Sigmoid colon (tissue), 7 donors: ENCODE results near the gene CSTB. TPM values are rescaled to one million over a fixed set of nuclear protein-coding genes. Genes with fewer than 3 reads are reported as not detected.

ENCODE experiments used
- DNase-seq: peaks from one replicate; pipeline ENCODE4 v3.0.0-alpha.2; 2019
- H3K27ac ChIP-seq, 4 donors: fragments of 200-600 bp; sonication (generic); one replicate each; pipeline ENCODE4 v1.5.1; 2016 to 2019; ENCODE audit warnings: mild to moderate bottlenecking in 1 of 4
- H3K27me3 ChIP-seq, 3 donors: fragments of 200-600 bp; sonication (generic); one replicate each; pipeline ENCODE4 v1.5.1; 2019; ENCODE audit warnings: mild to moderate bottlenecking in 1 of 3
- H3K36me3 ChIP-seq, 4 donors: fragments of 200-600 bp; sonication (generic); one replicate each; pipeline ENCODE4 v1.5.1; 2016 to 2019
- H3K4me1 ChIP-seq, 4 donors: fragments of 200-600 bp; sonication (generic); one replicate each; pipeline ENCODE4 v1.5.1; 2017 to 2019
- H3K4me3 ChIP-seq, 4 donors: fragments of 200-600 bp; sonication (generic); one replicate each; pipeline ENCODE4 v1.5.1; 2017 to 2019; ENCODE audit warnings: mild to moderate bottlenecking in 2 of 4, moderate library complexity in 1 of 4
- H3K9me3 ChIP-seq, 4 donors: fragments of 200-600 bp in 3 of 4; sonication (generic) in 3 of 4; one replicate each; pipeline versions ENCODE4 v1.5.1 to v1.6.1; 2013 to 2019
- EP300 ChIP-seq, 4 donors: sonication (generic); formaldehyde crosslinking; IDR thresholded peaks; one replicate each; pipeline ENCODE4 v1.6.1; 2017; ENCODE audit warnings: antibody characterized with exemption in 4 of 4
- POLR2A ChIP-seq, 2 donors: fragments of 450-650 bp; IDR thresholded peaks; one replicate each; pipeline ENCODE4 v1.6.1; 2016; ENCODE audit warnings: antibody characterized with exemption in 2 of 2, mild to moderate bottlenecking in 2 of 2, moderate library complexity in 2 of 2
- POLR2AphosphoS5 ChIP-seq, 4 donors: sonication (generic); formaldehyde crosslinking; IDR thresholded peaks; one replicate each; pipeline ENCODE4 v1.6.1; 2017; ENCODE audit warnings: antibody characterized with exemption in 4 of 4
- WGBS, 2 donors: extraction: QIAGEN DNeasy Blood & Tissue Kit; methylation state at CpG; one replicate each; pipeline ENCODE4 v1.1.7; 2013; 5-methylcytosine and 5-hydroxymethylcytosine counted together
- intact Hi-C: fragments of 100-400 bp; cut with DNase I; formaldehyde crosslinking; loops from one replicate; pipeline ENCODE4 v1.15.1; 2023
- polyA plus RNA-seq, 3 donors: library from polyadenylated mRNA; stranded (reverse); fragments of 200-250 nt; gene quantifications; one replicate each; pipeline ENCODE4 v1.2.3, GENCODE V29; 2013
- total RNA-seq, 4 donors: library from RNA; depleted of rRNA; stranded (reverse); fragments of >200 nt; gene quantifications; one replicate each; pipeline ENCODE4 v1.1.0, GENCODE V29; 2016
- TF ChIP-seq, protein P1 (sequence below), 4 experiments: fragments of 450-650 bp in 3 of 4; fragments of 200-600 bp in 1 of 4; IDR thresholded peaks; one replicate each; pipeline ENCODE4 v1.5.1; 2016 to 2019; ENCODE audit warnings: antibody characterized with exemption in 4 of 4, mild to moderate bottlenecking in 3 of 4, moderate library complexity in 2 of 4
- donor health status: healthy with polysubstance abuse.
- donor health status: Bipolar disorder and iron deficiency.
- donor health status: healthy.

CSTB gene
- total and polyA plus RNA-seq, 7 donors = 7.1 to 167 (median 9.7) TPM

DNA sequence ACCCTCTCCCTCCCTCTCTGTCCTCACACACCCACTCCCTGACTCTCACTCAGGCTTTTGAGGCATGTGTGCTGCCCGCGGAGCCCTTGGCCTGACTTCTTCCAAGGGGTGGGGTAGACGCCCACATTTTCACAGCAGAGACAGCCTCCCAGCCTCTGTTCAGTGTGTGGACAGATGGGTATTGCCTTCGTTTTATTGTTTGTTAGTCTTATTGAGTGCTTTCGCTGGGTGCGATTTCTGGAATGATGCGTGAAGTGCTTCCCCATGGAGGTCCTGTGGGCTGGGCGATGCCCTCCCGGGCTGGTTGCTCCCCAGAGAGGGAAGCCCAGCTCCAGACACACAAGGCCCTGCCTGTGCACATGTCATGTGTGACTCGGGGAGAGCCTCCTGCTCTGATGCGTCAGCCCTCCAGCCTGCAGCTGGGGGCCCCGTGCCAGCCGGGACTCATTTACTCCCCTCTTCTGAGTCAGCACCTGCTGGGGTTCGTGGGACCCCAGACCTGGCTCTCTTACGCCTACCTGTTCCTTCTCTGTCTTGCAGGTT lies 42.5 kb downstream of the CSTB start:
- WGBS, 2 donors = 13 to 50% methylated on average over 15 of the region's 15 CpGs
- Histone ChIP-seq H3K4me1 (peaks cover 0 to 33% (median 21%) of the 10 kb centered on the region in 4 donors), H3K27ac (peak overlapping the region in 2 of 4 donors; percentile 34 to 48), H3K9me3 (no peaks in the 10 kb centered on the region), H3K4me3 (no peak overlapping the region), H3K27me3 (no peaks in the 10 kb centered on the region), H3K36me3 (peaks cover 0 to 20% (median 0%) of the 10 kb centered on the region in 4 donors)
- DNase-seq = no peak
- TF ChIP-seq POLR2AphosphoS5 (IDR thresholded peaks at IDR 0.05) (no peak), POLR2A (IDR thresholded peaks at IDR 0.05) (no peak), EP300 (IDR thresholded peaks at IDR 0.05) (no peak)
- TF ChIP-seq, protein P1, sequence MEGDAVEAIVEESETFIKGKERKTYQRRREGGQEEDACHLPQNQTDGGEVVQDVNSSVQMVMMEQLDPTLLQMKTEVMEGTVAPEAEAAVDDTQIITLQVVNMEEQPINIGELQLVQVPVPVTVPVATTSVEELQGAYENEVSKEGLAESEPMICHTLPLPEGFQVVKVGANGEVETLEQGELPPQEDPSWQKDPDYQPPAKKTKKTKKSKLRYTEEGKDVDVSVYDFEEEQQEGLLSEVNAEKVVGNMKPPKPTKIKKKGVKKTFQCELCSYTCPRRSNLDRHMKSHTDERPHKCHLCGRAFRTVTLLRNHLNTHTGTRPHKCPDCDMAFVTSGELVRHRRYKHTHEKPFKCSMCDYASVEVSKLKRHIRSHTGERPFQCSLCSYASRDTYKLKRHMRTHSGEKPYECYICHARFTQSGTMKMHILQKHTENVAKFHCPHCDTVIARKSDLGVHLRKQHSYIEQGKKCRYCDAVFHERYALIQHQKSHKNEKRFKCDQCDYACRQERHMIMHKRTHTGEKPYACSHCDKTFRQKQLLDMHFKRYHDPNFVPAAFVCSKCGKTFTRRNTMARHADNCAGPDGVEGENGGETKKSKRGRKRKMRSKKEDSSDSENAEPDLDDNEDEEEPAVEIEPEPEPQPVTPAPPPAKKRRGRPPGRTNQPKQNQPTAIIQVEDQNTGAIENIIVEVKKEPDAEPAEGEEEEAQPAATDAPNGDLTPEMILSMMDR (IDR thresholded peaks at IDR 0.05) = no peak
- intact Hi-C loops = no loop called here

GRCh38 chr21:43733060-43733459 lies 43.0 kb downstream of the CSTB start:
- TF ChIP-seq, protein P1 (IDR thresholded peaks at IDR 0.05) = no peak
- TF ChIP-seq EP300 (IDR thresholded peaks at IDR 0.05) = no peak
- TF ChIP-seq POLR2AphosphoS5 (IDR thresholded peaks at IDR 0.05) = no peak
- no peak for TF ChIP-seq POLR2A (IDR thresholded peaks at IDR 0.05)
- H3K4me1 ChIP-seq = peaks cover 0 to 38% (median 25%) of the 10 kb centered on the region in 4 donors
- no peaks in the 10 kb centered on the region for H3K9me3 ChIP-seq
- intact Hi-C loops = no loop called here
- H3K4me3 ChIP-seq = no peak overlapping the region
- 38 to 46% methylated on average over 10 of the region's 10 CpGs for WGBS, 2 donors
- no peak for DNase-seq
- H3K36me3 ChIP-seq = peaks cover 0 to 20% (median 0%) of the 10 kb centered on the region in 4 donors
- peak overlapping the region in 2 of 4 donors; percentile 34 to 48 for H3K27ac ChIP-seq
- no peaks in the 10 kb centered on the region for H3K27me3 ChIP-seq

- no peak for DNase-seq
- H3K27ac ChIP-seq = peak overlapping the region in 2 of 4 donors; percentile 32 to 48
- H3K27me3 ChIP-seq = no peaks in the 10 kb centered on the region
- H3K4me1 ChIP-seq = peaks cover 0 to 48% (median 34%) of the 10 kb centered on the region in 4 donors
- TF ChIP-seq, protein P1 (IDR thresholded peaks at IDR 0.05) = no peak
- TF ChIP-seq EP300 (IDR thresholded peaks at IDR 0.05) = no peak
- TF ChIP-seq POLR2A (IDR thresholded peaks at IDR 0.05) = no peak
- TF ChIP-seq POLR2AphosphoS5 (IDR thresholded peaks at IDR 0.05) = no peak
- no peak overlapping the region for H3K4me3 ChIP-seq
- no peaks in the 10 kb centered on the region for H3K9me3 ChIP-seq
- intact Hi-C loops = no loop called here
- peaks cover 0 to 12% (median 0%) of the 10 kb centered on the region in 4 donors for H3K36me3 ChIP-seq
- 86% methylated on average over 23 of the region's 23 CpGs for WGBS, 2 donors
Observed at GRCh38 chr21:43731891-43732711, 44.0 kb downstream of the CSTB start.

GRCh38 chr21:43731476-43731875 lies 44.6 kb downstream of the CSTB start:
- H3K27ac ChIP-seq = peak overlapping the region in 1 of 4 donors; percentile 48
- intact Hi-C loops = no loop called here
- H3K4me1 ChIP-seq = peaks cover 0 to 54% (median 40%) of the 10 kb centered on the region in 4 donors
- no peaks in the 10 kb centered on the region for H3K9me3 ChIP-seq
- H3K4me3 ChIP-seq = no peak overlapping the region
- H3K27me3 ChIP-seq = no peaks in the 10 kb centered on the region
- WGBS, 2 donors = 26 to 72% methylated on average over 6 of the region's 6 CpGs
- H3K36me3 ChIP-seq = peaks cover 0 to 9% (median 0%) of the 10 kb centered on the region in 4 donors
- TF ChIP-seq EP300 (IDR thresholded peaks at IDR 0.05) (no peak), POLR2A (IDR thresholded peaks at IDR 0.05) (no peak), POLR2AphosphoS5 (IDR thresholded peaks at IDR 0.05) (no peak)
- TF ChIP-seq, protein P1 (IDR thresholded peaks at IDR 0.05) = no peak
- DNase-seq = no peak
